Adrenal gland (tissue), 12 donors: Measurements from ENCODE around the gene LAMB1. TPM values are rescaled to one million over a fixed set of nuclear protein-coding genes. Genes with fewer than 3 reads are reported as not detected.

Experiments
- DNase-seq, 7 donors: peaks; one replicate each; pipeline ENCODE4 v3.0.0-alpha.2; 2019 to 2020
- H3K27ac ChIP-seq, 5 donors: fragments of 200-600 bp; sonication (generic) in 4 of 5; 1 replicate in 3 of 5; 2 replicates in 2 of 5; pipeline versions ENCODE4 v1.5.1 to v1.8.0; 2016 to 2020; ENCODE audit warnings: mild to moderate bottlenecking in 1 of 5
- H3K27me3 ChIP-seq: fragments of 200-600 bp; 2 replicates; pipeline ENCODE4 v1.8.0; 2021
- H3K36me3 ChIP-seq, 2 donors: fragments of 200-600 bp; replicated peaks in 1 of 2; 1 replicate in 1 of 2; 2 replicates in 1 of 2; pipeline versions ENCODE4 v1.5.1 to v1.8.0; 2018 to 2022
- H3K4me1 ChIP-seq, 2 donors: fragments of 200-600 bp; replicated peaks in 1 of 2; 1 replicate in 1 of 2; 2 replicates in 1 of 2; pipeline versions ENCODE4 v1.5.1 to v1.8.0; 2018 to 2021
- H3K4me3 ChIP-seq, 4 donors: fragments of 200-600 bp; sonication (generic) in 3 of 4; one replicate each; pipeline ENCODE4 v1.5.1; 2016 to 2018
- H3K9me3 ChIP-seq, 3 donors: fragments of 200-600 bp; sonication (generic) in 1 of 3; replicated peaks in 1 of 3; 1 replicate in 2 of 3; 2 replicates in 1 of 3; pipeline versions ENCODE4 v1.5.1 to v1.8.0; 2016 to 2021
- POLR2A ChIP-seq, 2 donors: fragments of 450-650 bp; IDR thresholded peaks; one replicate each; pipeline ENCODE4 v1.6.1; 2017; ENCODE audit warnings: antibody characterized with exemption in 2 of 2, mild to moderate bottlenecking in 2 of 2, moderate library complexity in 1 of 2
- WGBS, 4 donors: extraction: QIAGEN DNeasy Blood & Tissue Kit in 2 of 4; methylation state at CpG; one replicate each; pipeline versions ENCODE4 v1.1.5 to v1.1.7; 2013 to 2017; 5-methylcytosine and 5-hydroxymethylcytosine counted together
- intact Hi-C, 2 donors: fragments of 100-400 bp; cut with DNase I; formaldehyde crosslinking; loops; one replicate each; pipeline versions ENCODE4 v1.14.1 to v1.15.0; 2022 to 2023
- polyA plus RNA-seq, 3 donors: library from polyadenylated mRNA; stranded (reverse); fragments of 200-250 nt in 2 of 3; fragments of 350-450 nt in 1 of 3; fragmentation: Illumina TruSeq in 1 of 3; extraction: RNeasy Lipid Tissue Mini Kit (QIAGEN cat#74804) in 1 of 3; gene quantifications; one replicate each; pipeline ENCODE4 v1.2.3, GENCODE V29; 2013 to 2014
- total RNA-seq, 9 donors: library from RNA; depleted of rRNA in 4 of 9; stranded (reverse); fragments of >200 nt in 4 of 9; fragments of 120-200 nt in 1 of 9; fragmentation: NEBNext Ultra II Directional in 1 of 9; extraction: Animal tissue kit (Norgen Biotek cat#: 25700) in 1 of 9; gene quantifications; one replicate each; pipeline versions ENCODE4 v1.1.0 to v1.2.4, GENCODE V29; 2013 to 2023
- TF ChIP-seq, protein P1 (sequence below), 6 experiments: fragments of 450-650 bp in 4 of 6; fragments of 200-600 bp in 2 of 6; sonication (generic) in 1 of 6; IDR thresholded peaks; 1 replicate in 5 of 6; 2 replicates in 1 of 6; pipeline versions ENCODE4 v1.5.1 to v1.8.0; 2016 to 2021; ENCODE audit warnings: antibody characterized with exemption in 6 of 6, mild to moderate bottlenecking in 2 of 6, moderate library complexity in 1 of 6
- donor health status: healthy with polysubstance abuse.
- donor health status: Bipolar disorder and iron deficiency.
- donor health status: DM: yes; HTN: yes; CAD: no.
- donor health status: DM: no; HTN: no; CAD: no.
- donor health status: DM: no; HTN: no; CAD: no.
- donor health status: DM: yes; HTN: yes; CAD: no.

The LAMB1 gene
- total and polyA plus RNA-seq, 12 donors: 48.6 to 164 (median 90.2) TPM

DNA sequence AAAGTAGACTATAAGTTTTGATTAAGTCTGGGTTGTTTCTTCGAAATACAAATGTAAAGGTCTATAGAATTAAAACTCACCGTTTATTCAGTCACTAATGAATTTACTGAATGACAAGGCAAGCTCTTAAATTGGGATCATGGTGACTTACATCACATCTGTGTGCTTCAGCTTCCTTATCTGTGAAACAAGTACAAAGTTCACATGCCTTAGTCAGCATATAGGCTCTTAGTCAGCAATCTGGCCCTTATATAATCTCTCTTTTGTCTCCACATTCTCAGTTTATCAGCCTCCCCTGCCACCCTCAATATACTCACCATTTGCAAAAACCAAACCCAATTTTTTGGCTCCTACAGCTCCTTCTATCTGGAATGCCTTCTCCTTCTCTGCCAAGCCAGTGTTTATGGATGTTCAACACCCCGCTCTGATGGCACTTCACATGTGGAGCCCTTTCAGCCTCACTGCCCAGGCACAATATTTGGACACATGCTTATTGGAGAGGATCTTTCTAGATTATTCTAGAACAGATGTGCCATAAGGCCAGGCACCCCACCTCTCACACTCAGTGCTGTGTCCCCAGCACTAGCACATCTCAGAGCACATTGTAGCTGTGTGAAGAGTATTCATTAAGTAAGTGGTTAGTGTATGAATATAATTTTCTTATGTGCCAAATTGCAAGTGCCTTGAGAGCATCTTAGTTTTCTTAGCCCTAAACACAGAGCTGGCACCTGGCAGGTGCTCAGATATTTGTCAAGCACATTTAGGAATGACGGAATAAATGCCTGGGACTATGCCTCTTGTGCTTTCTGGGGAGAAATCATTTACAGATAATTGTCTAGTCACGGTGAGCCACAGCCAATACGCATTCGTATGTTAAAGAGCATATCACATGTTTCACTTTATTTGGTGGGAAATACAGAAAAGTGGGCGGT, 9.8 kb upstream of the LAMB1 start:
- Histone ChIP-seq H3K4me3 (no peak overlapping the region), H3K27me3 (no peaks in the 10 kb centered on the region), H3K4me1 (no peaks in the 10 kb centered on the region), H3K36me3 (no peaks in the 10 kb centered on the region), H3K9me3 (no peaks in the 10 kb centered on the region), H3K27ac (no peak overlapping the region)
- TF ChIP-seq, protein P1, sequence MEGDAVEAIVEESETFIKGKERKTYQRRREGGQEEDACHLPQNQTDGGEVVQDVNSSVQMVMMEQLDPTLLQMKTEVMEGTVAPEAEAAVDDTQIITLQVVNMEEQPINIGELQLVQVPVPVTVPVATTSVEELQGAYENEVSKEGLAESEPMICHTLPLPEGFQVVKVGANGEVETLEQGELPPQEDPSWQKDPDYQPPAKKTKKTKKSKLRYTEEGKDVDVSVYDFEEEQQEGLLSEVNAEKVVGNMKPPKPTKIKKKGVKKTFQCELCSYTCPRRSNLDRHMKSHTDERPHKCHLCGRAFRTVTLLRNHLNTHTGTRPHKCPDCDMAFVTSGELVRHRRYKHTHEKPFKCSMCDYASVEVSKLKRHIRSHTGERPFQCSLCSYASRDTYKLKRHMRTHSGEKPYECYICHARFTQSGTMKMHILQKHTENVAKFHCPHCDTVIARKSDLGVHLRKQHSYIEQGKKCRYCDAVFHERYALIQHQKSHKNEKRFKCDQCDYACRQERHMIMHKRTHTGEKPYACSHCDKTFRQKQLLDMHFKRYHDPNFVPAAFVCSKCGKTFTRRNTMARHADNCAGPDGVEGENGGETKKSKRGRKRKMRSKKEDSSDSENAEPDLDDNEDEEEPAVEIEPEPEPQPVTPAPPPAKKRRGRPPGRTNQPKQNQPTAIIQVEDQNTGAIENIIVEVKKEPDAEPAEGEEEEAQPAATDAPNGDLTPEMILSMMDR (IDR thresholded peaks at IDR 0.05): no peak
- no peak for TF ChIP-seq POLR2A (IDR thresholded peaks at IDR 0.05)
- WGBS, 4 donors: 78 to 89% (median 85%) methylated on average over 8 of the region's 8 CpGs
- intact Hi-C loops: no loop called here
- no peak for DNase-seq

DNA sequence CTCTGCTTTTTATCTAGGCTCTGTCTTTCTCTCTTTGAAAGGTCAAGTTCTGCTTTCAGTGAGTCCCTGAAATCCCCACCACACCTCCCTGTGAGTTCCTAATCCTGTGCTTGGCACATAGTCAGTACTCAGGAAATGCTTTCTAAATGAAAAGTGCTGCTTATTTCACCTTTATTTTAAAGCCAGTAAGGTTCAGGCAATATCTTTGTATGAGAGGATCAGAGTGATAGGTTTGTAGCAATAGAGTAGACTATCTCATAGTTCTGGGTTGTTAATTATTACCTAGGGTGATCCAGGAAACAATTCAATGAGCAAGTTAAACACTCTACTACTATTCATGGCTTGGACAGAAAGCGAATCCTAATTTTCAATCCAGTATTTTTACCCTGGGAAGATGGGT, 7.4 kb upstream of the LAMB1 start:
- intact Hi-C loops: no loop called here
- H3K36me3 ChIP-seq: no peaks in the 10 kb centered on the region
- TF ChIP-seq, protein P1 (IDR thresholded peaks at IDR 0.05): no peak
- TF ChIP-seq POLR2A (IDR thresholded peaks at IDR 0.05): no peak
- 81 to 91% (median 87%) methylated on average over 1 of the region's 1 CpG for WGBS, 4 donors
- H3K27ac ChIP-seq: no peak overlapping the region
- no peak for DNase-seq
- no peaks in the 10 kb centered on the region for H3K9me3 ChIP-seq
- H3K27me3 ChIP-seq: no peaks in the 10 kb centered on the region
- H3K4me1 ChIP-seq: no peaks in the 10 kb centered on the region
- no peak overlapping the region for H3K4me3 ChIP-seq

DNA sequence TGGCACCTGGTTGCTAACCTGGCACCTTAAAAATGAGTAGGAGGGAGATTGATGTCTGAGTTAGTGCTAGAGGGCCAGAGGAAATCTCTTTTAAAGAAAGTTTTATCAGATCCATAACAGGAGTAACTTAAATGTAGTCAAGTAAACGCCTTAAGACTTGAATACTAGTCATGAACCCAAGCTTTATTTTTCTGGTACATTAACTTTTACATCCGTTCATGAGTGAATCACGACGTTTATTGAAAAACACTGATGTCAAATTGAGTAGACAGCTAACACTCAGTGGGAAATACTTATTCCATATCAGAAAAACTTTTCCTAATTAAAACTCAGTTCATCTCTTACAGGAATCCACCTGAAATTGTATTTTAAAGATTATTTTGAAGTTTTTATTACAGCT, 6.9 kb upstream of the LAMB1 start:
- H3K9me3 ChIP-seq: no peaks in the 10 kb centered on the region
- H3K4me1 ChIP-seq: no peaks in the 10 kb centered on the region
- no peak overlapping the region for H3K4me3 ChIP-seq
- DNase-seq: no peak
- intact Hi-C loops: loop anchor here in 1 of 2 donors (10.0 kb wide), 1 partner anchor 115 kb away; the partner anchor contains the start of gene DLD
- no peaks in the 10 kb centered on the region for H3K27me3 ChIP-seq
- no peak overlapping the region for H3K27ac ChIP-seq
- H3K36me3 ChIP-seq: no peaks in the 10 kb centered on the region
- WGBS, 4 donors: 86 to 93% (median 89%) methylated on average over 4 of the region's 4 CpGs
- TF ChIP-seq POLR2A (IDR thresholded peaks at IDR 0.05): no peak
- TF ChIP-seq, protein P1 (IDR thresholded peaks at IDR 0.05): no peak

DNA sequence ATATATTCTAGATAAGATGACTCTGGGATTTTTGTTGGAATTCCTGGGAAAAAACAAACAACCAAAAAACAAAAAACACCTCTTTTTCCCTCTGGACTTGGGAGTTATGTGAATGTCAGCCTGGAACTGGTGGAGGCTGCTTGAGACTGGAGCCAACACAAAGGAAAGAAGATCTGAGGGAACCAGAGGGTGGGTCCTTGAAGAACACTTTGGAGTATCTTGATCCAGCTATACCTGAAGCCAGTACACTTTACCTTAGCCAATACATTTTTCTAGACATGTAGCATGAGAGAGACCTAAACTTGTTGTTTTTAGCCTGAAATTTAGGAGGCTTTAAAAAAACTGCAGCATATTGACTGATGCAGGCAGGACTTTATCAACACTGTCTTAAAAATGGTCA, 5.9 kb upstream of the LAMB1 start:
- no peaks in the 10 kb centered on the region for H3K9me3 ChIP-seq
- no peak overlapping the region for H3K4me3 ChIP-seq
- H3K27ac ChIP-seq: no peak overlapping the region
- H3K4me1 ChIP-seq: no peaks in the 10 kb centered on the region
- no peaks in the 10 kb centered on the region for H3K27me3 ChIP-seq
- DNase-seq: no peak
- TF ChIP-seq POLR2A (IDR thresholded peaks at IDR 0.05): no peak
- H3K36me3 ChIP-seq: no peaks in the 10 kb centered on the region
- intact Hi-C loops: loop anchor here in 1 of 2 donors (10.0 kb wide), 1 partner anchor 114 kb away; the partner anchor contains the start of gene DLD
